ENCODE results near the gene SHOC1.

SHOC1 gene

GRCh38 chr9:111821006-111821528 lies 26.3 kb upstream of the SHOC1 start:
- Histone ChIP-seq H3K9me3 (ENCODE audit: control insufficient read depth, insufficient read depth, low read length) (no peaks in the 10 kb centered on the region), H3K4me1 (ENCODE audit: control insufficient read depth, low read length) (no peaks in the 10 kb centered on the region), H3K79me2 (ENCODE audit: control insufficient read depth, low read length) (no peaks in the 10 kb centered on the region), H3F3A (ENCODE audit: control insufficient read depth, insufficient read depth) (no peaks in the 10 kb centered on the region), H3K36me3 (ENCODE audit: control insufficient read depth, low read length) (no peaks in the 10 kb centered on the region), H3K27me3 (ENCODE audit: control insufficient read depth, low read length) (peaks cover 3% of the 10 kb centered on the region; the same call in 1 of the 2 replicates), H3K27ac (ENCODE audit: low read depth, low read length) (no peak overlapping the region), H3K9me2 (replicated peaks; ENCODE audit: control insufficient read depth, low read length) (no peaks in the 10 kb centered on the region), H3K4me3 (ENCODE audit: low read length) (no peak overlapping the region), H4K20me1 (ENCODE audit: control insufficient read depth, insufficient read depth, low read depth, low read length) (no peaks in the 10 kb centered on the region), H3K4me2 (ENCODE audit: low read length) (no peak overlapping the region)
- TF ChIP-seq EZH2phosphoT487 (IDR thresholded peaks at IDR 0.05; ENCODE audit: borderline replicate concordance, low read length) (no peak), CTCF (IDR thresholded peaks at IDR 0.05; ENCODE audit: low read depth, low read length, poor library complexity, severe bottlenecking) (no peak)

GRCh38 chr9:111819360-111819759 lies 24.6 kb upstream of the SHOC1 start:
- Histone ChIP-seq H3K79me2 (ENCODE audit: control insufficient read depth, low read length) (no peaks in the 10 kb centered on the region), H3K4me2 (ENCODE audit: low read length) (no peak overlapping the region), H3K27ac (ENCODE audit: low read depth, low read length) (no peak overlapping the region), H3K9me2 (replicated peaks; ENCODE audit: control insufficient read depth, low read length) (no peaks in the 10 kb centered on the region), H3F3A (ENCODE audit: control insufficient read depth, insufficient read depth) (no peaks in the 10 kb centered on the region), H4K20me1 (ENCODE audit: control insufficient read depth, insufficient read depth, low read depth, low read length) (no peaks in the 10 kb centered on the region), H3K4me3 (ENCODE audit: low read length) (no peak overlapping the region), H3K36me3 (ENCODE audit: control insufficient read depth, low read length) (no peaks in the 10 kb centered on the region), H3K9me3 (ENCODE audit: control insufficient read depth, insufficient read depth, low read length) (no peaks in the 10 kb centered on the region), H3K4me1 (ENCODE audit: control insufficient read depth, low read length) (no peaks in the 10 kb centered on the region), H3K27me3 (ENCODE audit: control insufficient read depth, low read length) (peaks cover 3% of the 10 kb centered on the region; the same call in 1 of the 2 replicates)
- TF ChIP-seq EZH2phosphoT487 (IDR thresholded peaks at IDR 0.05; ENCODE audit: borderline replicate concordance, low read length) (no peak), CTCF (IDR thresholded peaks at IDR 0.05; ENCODE audit: low read depth, low read length, poor library complexity, severe bottlenecking) (no peak)

- Histone ChIP-seq H3K9me3 (ENCODE audit: control insufficient read depth, insufficient read depth, low read length) (no peaks in the 10 kb centered on the region), H3K4me2 (ENCODE audit: low read length) (no peak overlapping the region), H3K36me3 (ENCODE audit: control insufficient read depth, low read length) (no peaks in the 10 kb centered on the region), H3K4me3 (ENCODE audit: low read length) (no peak overlapping the region), H3K9me2 (replicated peaks; ENCODE audit: control insufficient read depth, low read length) (no peaks in the 10 kb centered on the region), H3F3A (ENCODE audit: control insufficient read depth, insufficient read depth) (no peaks in the 10 kb centered on the region), H3K4me1 (ENCODE audit: control insufficient read depth, low read length) (no peaks in the 10 kb centered on the region), H3K79me2 (ENCODE audit: control insufficient read depth, low read length) (no peaks in the 10 kb centered on the region), H3K27ac (ENCODE audit: low read depth, low read length) (no peak overlapping the region), H4K20me1 (ENCODE audit: control insufficient read depth, insufficient read depth, low read depth, low read length) (no peaks in the 10 kb centered on the region), H3K27me3 (ENCODE audit: control insufficient read depth, low read length) (peaks cover 3% of the 10 kb centered on the region; the same call in 1 of the 2 replicates)
- TF ChIP-seq CTCF (IDR thresholded peaks at IDR 0.05; ENCODE audit: low read depth, low read length, poor library complexity, severe bottlenecking) = no peak
- TF ChIP-seq EZH2phosphoT487 (IDR thresholded peaks at IDR 0.05; ENCODE audit: borderline replicate concordance, low read length) = no peak
These were observed 20.7 kb upstream of the SHOC1 start for GRCh38 chr9:111815285-111816070.

Data from DOHH2 (cell line).